Measurements from ENCODE around the gene STEAP1.
"Not testable (repeated sequence)": the region's sequence is repeated elsewhere in the genome, so short reads cannot be mapped to it uniquely, and the experiment has no call there.

The STEAP1 gene

DNA sequence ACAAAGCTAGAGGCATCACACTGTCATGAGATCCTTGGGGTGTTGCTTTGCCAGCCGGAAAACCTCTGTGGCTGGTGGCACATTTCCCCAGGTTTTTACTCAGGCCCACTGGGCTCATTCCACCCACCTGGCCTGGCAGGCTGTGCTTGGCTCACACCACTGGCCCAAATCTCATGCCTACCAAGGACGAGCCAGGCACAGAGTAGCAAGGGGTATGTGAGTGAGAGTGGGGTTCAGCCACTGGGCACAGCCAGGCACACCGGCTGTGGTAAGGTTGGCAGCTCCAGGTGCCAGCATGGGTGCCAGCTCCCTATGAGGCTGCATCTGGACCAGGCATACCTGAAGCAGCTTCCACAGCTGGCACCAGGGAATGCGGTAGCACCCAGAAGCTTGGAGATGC lies 21.4 kb downstream of the STEAP1 start:
- DNase-seq = no peak

DNA sequence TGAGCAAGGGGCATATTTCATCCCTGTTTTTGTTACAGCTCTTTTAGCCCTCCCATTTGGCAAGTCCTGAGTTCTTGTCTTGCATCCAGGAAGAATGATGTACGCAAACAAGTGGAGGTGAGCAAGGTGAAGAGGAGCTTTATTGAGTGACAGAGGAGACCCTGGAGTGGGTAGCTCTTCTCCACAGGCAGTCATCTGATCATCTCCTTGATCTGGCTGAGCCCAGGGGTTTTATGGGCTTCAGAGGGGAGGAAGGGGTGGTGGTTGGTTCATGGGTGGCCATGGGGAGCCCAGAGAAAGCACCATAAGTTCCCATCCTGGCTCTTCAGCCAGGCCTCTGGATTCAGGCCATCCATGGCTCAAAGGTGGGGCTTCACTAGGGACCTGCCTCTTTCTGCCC lies 21.9 kb downstream of the STEAP1 start:
- no peak for DNase-seq

DNA sequence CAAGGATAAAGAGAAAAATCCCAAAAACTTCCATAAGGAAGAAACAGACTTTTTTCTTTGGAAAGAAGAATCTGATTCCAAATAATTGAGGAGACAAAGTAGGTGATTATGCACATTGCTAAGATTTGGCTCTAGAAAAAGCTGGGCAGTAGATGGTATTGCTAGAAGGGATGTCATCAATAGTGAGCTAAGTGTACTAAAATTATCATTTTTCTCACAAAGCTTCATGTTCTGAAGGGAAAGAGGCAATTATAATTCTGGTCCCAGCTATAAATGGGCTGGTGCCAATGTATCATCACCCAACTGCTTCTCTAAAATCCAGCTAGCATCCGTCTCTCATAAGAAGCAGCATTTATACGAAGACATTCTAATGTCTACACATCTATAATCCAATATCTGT lies 23.9 kb downstream of the STEAP1 start:
- no peak for DNase-seq

DNA sequence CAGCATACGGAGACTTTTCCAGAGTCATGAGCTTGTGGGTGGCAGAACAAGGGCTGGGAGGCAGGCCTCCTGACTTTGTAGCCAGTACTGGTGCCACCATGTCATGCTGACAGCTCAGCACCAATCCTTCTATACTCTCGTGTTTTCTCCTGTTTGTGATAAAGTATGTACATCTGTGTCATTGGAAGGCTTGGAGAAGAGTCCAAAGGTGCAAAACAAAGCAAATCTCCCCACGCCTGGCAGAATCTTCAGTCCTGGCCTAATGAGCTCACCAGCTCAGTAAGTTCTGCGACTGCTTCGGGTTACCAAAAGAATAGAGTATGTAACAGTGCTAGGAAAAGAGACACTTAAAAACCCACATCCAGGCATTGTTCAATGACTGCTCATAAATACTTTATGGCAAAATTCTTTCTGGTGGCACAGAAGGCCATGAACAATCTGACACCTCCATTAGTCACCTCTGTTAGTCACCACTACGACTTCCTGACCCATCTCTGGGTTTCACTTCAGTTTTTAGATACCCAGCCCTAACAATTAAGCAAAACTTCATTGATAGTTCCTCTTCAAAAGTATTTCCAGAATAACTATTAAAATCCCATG lies 24.5 kb downstream of the STEAP1 start:
- peak; percentile 1 to 10 for DNase-seq

DNA sequence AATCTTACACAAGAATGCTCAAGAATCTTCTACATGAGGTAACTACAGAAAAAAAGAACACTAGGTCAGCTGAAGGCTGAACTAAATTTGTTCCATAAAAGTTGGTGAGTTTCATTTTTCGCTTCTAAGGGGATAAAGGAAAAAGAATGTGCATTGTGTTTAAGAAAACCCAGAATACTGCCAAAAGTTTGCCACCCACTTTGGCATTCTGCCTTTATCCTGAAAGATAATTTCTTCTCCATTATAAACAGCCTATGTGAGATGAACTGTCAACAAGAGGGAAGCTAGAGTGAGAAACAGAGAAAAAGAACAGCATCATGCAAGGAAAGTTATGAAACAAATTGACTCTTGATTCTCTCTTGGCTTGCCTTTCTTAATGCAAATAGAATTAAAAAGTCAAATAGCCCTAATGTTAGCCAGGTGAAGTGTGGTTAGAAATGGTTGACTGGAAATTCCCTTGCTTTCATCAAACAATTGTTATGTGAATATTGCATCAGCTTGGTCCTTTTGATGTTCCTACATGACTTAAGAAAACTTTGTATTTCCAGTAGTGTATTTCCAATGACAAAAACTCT lies 25.8 kb downstream of the STEAP1 start:
- DNase-seq = no peak

DNA sequence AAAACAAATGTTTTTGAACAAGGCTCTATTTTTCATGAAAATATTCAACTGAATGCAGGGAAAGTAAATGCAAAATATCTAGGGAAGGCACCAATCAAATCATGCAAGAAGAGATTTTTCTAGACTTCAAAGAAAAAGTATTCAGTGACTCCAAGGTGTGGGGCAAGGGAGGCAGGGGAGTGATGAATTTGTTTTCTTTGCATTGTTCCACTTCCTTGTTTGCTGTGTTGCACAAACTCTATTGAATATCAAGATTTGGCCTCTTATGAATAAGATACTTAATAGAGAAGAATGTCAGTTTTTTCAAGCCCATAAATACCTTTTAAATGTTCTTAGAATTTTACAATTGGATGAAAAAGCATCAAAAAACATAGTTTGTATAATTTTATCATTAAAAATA lies 26.4 kb downstream of the STEAP1 start:
- DNase-seq = no peak

DNA sequence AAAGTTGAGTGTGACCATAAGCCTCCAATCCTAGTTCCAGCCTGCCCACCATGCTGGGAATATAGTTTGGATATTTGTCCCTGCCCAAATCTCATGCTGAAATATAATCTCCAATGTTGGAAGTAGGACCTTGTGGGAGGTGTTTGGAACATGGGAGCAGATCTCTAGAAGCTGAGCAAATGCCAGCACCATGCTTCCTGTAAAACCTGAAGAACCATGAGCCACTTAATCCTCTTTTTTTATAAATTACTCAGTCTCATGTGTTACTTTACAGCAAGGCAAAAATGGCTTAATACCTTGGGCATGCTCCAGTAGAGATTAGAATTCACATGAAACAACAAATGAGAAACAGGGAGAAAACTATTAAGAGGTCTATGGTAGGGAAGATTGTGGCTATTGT lies 27.2 kb downstream of the STEAP1 start:
- no peak for DNase-seq

DNA sequence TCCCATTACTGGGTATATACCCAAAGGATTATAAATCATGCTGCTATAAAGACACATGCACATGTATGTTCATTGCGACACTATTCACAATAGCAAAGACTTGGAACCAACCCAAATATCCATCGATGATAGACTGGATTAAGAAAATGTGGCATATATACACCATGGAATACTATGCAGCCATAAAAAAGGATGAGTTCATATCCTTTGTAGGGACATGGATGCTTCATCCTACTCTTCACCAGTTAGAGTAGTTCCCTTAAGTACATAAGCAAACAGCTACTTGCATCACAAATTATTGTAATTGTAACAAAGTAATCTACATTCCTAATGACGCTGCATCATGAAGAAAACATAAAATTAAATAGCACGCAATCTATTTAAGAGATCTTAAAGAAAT lies 32.0 kb downstream of the STEAP1 start:
- not testable (repeated sequence) for DNase-seq

DNA sequence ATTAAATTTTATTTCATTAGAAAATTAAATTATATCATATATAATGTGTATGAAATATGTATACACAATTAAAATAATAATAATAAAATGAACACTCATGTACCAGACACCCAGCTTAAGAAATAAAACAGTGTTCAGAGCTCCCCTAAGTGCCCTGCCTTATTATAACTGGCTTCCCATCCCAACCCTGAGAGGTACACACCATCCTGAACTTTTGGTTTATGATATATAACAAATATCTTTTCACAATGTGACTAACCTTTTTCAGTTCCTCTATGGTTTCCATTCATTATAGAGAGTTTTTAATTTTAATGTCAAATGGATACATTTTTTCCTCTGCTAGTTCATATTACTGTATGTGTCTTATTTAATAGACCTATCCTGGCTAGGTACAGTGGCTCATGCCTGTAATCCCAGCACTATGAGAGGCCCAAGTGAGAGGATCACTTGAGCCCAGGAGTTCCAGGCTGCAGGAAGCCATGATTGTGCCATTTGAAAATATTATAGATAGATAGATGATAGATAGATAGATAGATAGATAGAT lies 33.3 kb downstream of the STEAP1 start:
- no peak for DNase-seq

DNA sequence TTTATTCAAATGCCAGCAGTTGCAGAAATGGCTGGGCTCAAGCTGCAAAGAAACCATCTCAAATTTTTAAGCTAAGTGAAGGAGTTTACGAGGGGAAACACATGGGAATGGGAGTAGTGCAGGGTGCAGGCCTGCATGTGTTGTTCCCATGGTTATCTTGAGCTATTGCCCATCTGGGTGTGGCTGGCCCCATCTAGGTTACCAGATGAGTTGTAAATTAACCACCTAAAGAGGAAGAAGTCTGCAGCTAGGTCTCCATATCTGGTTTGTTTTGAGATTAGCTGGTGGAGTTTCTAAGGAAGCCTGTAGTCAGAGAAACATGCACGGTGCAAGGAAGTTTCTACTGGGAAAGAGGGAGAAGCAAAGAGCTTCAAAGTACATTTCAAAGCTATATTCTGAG lies 34.0 kb downstream of the STEAP1 start:
- no peak for DNase-seq

DNA sequence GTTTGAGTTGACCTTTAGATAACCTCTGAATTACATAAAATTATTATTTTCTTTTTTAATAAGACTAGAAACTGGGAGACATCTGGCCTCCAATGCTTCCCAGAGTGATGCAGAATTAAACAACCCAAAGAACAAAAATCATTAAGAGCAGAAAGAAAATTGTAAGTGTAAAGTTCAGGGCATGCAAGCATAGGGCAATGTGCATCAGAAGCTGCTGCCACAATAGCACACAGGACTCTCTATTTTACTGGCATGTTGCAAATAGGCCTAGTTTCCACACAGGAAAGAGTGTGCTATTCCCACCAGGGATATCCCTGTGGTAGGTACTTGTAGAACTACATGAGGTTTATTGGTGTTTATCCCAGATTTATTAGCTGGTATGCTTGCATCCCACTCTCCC lies 36.7 kb downstream of the STEAP1 start:
- no peak for DNase-seq

DNA sequence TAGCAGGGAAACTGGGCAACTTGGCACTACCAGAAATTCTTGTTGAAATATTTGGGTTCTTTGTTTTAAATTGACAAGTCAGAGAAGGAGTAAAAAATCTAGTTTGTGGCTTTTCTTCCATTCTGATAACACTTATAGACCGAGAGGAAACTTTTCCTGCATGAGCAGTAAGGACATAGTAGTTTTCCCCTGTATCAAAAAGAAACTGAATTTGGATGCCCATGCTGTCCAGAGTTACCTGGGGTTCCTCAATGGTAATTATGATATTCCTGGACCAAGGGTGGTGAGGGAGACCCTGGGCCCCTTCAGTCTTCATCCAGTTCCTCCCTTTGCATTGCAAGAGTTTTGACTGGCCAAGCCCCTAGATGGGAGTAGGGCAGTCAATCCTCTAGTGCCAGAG lies 37.4 kb downstream of the STEAP1 start:
- DNase-seq = no peak

DNA sequence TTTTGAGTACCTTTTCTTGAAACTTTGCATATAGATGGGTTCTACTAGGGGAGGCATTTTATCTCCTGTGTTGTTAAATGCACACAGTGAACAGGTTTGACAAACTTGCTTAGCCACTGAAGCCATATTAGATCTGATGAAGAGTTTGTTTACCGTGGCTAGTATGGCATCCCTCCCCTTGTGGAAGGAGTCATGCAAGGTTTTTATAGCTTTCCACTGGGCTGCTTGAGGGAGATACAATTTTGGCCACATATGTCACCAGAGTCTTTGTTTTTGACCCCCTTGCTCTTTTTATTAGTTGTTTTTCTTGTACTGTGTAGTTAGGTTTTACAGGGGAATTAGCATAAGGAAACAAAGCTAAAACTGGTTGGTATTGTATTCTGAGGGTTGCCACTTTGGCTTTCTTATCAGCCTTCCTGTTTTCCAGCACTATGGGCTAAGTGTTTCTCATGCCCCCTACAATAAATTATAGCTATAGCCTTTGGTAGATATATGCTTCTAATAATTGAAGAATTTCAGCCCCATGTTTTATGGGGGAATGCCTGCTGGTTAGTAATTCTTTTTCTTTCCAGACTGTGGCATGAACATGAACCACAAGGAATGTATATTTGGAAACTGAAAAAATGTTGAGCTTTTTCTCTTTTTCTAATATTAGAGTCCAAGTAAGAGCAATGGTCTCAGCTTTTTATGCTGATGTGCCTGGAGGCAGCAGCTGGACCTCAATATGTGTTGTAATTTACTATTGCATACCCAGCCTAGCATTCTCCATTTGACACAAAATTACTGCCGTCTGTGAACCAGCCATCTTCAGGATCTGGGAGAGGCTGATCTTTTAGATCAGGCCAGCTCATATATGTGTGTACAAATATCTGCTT lies 38.8 kb downstream of the STEAP1 start:
- DNase-seq = no peak

DNA sequence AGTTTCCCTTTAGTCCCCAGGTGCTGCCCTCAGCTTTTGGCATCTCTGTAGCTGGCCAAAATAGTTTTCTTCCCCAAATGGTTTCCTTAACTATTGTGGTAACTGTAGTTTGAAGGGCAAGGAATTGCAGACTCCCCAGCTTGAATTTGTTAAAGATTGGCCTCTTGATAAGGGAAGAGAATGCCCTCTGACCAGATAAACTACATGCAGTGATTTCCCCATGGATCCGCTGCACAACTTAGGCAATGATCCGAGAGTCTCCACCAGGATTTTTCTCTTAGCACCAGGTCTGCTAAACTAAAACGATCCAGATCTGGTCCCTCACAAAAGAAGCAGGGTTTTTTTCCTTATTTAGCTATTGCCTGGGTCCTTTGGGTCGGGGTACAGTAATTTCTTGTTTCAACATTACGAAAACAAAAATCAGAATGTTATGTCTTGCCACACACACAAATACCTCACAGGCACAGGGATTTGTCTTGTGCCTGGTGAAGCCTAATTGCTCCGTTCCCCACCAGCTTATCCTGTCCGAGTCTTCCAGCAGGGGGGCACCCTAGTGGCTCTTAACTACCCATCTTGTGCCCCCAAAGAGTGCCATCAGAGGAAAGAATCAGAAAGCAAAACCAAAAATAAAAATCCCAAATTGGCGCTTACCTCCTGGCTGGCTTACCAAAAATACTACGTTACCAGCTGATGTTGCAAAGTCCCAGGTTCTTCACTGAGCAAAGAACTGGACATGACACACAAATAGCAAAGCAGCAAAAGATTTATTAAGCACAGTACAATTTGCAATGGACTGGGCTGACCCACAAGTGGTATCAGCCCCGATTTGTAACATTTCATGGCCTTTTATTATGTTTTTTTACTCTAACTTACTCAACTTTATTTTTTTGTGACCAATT lies 40.9 kb downstream of the STEAP1 start:
- DNase-seq = no peak

DNA sequence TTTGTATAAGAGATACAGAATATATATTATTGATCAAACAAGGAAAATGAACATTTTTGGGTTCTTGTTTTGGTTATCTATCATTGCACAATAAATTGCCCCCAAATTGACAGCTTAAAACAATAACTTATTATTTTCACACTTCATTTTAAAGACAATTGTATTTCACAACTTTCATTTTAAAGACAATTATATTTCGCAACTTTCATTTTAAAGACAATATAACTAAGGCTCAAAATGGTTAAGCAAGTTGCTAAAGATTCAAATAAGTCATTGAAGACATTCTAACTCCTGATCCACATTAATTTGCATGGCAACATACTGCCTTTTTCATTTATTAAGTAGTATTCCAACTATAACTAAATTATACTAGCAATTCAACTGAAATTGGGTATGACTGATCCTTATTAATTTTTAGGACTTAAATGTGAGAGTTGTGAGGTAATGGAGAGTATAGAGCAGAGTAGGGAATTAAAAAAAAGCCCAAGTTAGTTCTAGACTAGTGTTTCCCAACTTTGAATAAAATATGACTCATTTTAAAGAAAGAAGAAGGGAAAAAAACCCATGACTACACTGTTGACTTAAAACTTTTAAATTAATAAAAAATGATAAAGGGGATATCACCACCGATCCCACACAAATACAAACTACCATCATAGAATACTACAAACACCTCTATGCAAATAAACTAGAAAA lies 47.4 kb downstream of the STEAP1 start:
- DNase-seq = no peak

DNA sequence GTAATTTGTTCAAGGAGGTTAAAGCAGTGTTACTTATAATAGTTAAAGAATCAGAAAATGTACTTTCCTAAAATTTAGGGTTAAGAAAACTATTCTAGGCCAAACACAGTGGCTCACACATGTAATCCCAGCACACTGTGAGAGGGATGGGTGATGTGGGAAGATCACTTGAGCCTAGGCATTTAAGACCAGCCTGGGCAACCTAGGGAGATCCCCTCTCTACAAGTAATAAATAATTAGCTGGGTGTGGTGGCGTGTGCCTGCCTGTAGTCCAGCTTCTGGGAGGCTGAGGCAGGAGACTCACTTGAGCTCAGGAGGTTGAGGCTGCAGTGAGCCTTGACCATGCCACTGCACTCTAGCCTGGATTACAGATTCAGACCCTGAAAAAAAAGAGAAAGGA lies 53.7 kb downstream of the STEAP1 start:
- no peak for DNase-seq

DNA sequence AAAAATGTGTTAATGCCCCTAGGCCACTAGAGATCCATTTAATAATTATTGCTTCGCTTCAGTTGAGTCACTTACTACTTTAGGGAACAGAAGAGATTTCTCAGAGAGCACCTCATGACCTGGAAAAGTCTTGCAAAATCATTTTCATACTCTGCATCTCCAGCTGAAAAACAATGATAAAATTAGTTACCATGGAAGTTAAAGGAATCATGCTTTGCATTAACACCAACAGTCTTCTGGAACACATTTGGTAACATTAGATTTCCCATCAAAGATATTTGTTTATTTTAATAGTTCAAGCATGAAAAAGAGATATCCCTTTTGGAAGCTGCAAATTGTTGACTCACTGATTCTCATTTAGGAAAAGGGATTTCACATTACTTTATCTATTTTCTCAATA lies 55.5 kb downstream of the STEAP1 start:
- no peak for DNase-seq

DNA sequence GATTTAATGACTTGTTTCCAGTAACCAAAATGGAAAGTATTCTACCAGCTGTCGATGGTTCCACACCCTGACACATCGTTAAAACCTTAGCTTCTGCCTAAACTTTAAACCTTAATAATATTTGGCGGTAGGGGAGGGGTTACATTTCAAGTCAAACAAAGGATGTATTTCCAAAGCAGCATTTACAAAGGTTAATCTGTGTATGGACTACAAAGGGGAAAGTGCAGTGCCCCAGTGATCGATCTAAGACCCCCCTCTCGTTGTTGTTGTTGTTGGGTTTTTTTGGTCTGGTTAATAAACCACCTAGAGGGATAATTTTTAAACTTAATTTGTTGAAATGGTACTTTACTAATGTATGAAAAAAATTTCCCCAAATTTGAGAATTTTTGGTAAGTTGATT lies 56.2 kb downstream of the STEAP1 start:
- no peak for DNase-seq

DNA sequence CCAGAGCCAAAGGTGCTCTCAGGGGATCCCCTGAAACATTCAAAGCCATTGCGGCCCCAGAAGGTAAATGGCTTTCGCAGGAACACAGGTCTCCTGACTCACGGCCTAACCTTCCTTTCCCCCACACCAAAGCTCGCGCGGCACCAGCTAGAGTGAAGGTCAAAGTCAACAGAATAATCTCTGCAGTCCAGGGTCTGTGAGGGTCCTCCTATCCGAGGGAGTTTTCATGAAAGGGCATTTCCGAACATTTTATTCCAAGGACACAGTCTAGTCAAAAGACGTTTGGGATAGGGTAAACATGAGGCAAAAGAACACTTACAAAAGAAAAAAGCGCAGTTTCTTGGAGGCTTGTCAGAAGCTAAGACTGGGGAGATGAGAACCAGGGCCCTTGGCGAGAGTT lies 56.7 kb downstream of the STEAP1 start:
- DNase-seq = no peak

DNA sequence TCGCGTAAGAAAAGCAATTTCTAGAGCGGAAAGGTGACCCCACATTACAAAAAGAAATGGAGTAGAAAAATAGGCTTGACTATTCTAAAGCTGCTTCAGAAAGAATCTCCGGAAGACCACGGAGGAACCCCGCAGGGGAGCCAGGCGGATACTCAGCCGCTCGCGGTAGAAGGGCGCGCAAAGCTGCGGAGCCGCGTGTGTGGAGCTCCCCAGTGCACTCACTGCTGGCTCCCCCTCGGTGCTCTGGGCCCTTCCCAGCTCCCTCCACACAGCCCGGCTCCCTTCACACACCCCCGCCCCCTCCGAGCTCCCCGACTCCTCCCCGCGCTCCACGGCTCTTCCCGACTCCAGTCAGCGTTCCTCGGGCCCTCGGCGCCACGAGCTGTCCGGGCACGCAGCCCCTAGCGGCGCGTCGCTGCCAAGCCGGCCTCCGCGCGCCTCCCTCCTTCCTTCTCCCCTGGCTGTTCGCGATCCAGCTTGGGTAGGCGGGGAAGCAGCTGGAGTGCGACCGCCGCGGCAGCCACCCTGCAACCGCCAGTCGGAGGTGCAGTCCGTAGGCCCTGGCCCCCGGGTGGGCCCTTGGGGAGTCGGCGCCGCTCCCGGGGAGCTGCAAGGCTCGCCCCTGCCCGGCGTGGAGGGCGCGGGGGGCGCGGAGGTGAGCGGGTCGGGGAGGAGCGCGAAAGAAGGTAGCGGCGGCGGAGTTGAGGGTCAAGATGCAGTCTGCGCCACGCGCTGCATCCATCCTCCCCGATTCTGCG lies 57.3 kb downstream of the STEAP1 start, which contains the start of gene STEAP2:
TSS of gene STEAP2 (plus strand) at position 350 of the 758 bp plus-strand sequence. CDS start 13,343 bp downstream, outside the sequence.
- peak in 1 of 2 donors; percentile 4 for DNase-seq

DNA sequence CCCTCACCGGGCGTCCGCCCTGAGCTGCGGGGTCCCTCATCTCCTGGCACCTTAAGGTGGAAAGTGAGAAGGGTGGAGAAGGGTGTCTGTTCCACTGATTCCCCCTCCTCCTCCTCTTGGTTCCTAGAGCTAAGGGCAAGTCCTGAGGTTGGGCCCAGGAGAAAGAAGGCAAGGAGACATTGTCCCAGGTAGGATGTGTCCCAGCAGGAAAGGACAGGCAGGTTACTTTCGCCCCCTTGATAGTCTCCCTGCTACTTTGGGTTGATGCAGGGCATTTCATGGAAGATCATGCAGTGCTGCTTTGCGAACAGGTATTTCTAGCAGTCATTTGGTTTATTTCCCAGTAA lies 57.9 kb downstream of the STEAP1 start:
- no peak for DNase-seq

DNA sequence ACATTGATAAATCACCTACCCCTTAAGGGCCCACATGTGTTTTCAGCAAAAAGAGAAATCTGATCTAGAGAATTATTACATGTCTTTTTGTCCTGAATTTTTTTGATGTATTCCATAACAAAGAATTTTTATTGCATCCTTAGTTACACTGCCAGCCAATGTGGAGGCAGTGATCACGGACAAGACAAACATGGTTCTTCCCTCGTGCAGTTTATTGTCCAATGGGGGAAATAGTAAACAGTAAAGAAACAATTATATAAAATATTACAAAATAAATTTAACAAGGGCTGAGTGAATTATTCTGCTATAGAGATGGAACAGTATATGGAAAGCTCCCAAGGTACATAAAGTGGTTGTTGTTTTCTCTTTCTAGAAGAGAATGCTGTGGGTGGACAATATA lies 59.3 kb downstream of the STEAP1 start:
- DNase-seq = no peak

Measured in CD4-positive, alpha-beta T cell treated with Interleukin-1 beta for 1 hour (primary cell).